Omental fat pad (tissue), 4 donors: Measurements from ENCODE around the gene ADGRB3. TPM values are rescaled to one million over a fixed set of nuclear protein-coding genes. Genes with fewer than 3 reads are reported as not detected.

ENCODE experiments used
- ATAC-seq: fragments of 150-250 bp; one replicate; pipeline ENCODE4 v1.9.1; 2016; ENCODE audit warnings: mild to moderate bottlenecking, moderate library complexity; ENCODE audit not compliant: low FRiP score
- DNase-seq: peaks from one replicate; pipeline ENCODE4 v3.0.0-alpha.2; 2019; ENCODE audit warnings: low spot score
- total RNA-seq, 4 donors: library from RNA; depleted of rRNA; stranded (reverse); fragments of >200 nt; gene quantifications; one replicate each; pipeline ENCODE4 v1.1.0, GENCODE V29; 2016
- TF ChIP-seq, protein P1 (sequence below), 3 donors: fragments of 450-650 bp; IDR thresholded peaks; one replicate each; pipeline ENCODE4 v1.5.1; 2016 to 2017; ENCODE audit warnings: antibody characterized with exemption in 3 of 3, mild to moderate bottlenecking in 3 of 3, moderate library complexity in 2 of 3

Gene ADGRB3
- total RNA-seq, 4 donors from 2014 or later: 0.84 to 4.4 (median 1.9) TPM

DNA sequence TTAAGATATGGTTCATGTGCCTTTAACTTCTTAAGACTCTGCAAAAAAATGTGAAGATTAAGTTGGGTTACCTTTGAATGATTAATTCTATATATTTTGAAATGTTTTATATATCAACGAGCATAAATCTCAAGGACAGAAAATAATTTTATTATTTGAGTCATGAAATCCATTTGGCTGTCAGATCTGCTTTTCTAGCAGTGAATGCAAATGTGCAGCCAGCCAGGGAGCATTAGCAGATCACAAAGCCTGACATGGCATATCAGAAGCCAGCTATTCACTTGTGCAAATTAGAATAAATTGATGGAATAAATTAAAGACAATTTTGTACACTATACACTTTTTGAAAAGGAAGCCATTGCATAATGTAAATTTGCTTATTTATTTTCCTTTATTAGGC is 424.3 kb downstream of the ADGRB3 start:
- DNase-seq: no peak
- TF ChIP-seq, protein P1, sequence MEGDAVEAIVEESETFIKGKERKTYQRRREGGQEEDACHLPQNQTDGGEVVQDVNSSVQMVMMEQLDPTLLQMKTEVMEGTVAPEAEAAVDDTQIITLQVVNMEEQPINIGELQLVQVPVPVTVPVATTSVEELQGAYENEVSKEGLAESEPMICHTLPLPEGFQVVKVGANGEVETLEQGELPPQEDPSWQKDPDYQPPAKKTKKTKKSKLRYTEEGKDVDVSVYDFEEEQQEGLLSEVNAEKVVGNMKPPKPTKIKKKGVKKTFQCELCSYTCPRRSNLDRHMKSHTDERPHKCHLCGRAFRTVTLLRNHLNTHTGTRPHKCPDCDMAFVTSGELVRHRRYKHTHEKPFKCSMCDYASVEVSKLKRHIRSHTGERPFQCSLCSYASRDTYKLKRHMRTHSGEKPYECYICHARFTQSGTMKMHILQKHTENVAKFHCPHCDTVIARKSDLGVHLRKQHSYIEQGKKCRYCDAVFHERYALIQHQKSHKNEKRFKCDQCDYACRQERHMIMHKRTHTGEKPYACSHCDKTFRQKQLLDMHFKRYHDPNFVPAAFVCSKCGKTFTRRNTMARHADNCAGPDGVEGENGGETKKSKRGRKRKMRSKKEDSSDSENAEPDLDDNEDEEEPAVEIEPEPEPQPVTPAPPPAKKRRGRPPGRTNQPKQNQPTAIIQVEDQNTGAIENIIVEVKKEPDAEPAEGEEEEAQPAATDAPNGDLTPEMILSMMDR (IDR thresholded peaks at IDR 0.05): no peak
- no peak for ATAC-seq

DNA sequence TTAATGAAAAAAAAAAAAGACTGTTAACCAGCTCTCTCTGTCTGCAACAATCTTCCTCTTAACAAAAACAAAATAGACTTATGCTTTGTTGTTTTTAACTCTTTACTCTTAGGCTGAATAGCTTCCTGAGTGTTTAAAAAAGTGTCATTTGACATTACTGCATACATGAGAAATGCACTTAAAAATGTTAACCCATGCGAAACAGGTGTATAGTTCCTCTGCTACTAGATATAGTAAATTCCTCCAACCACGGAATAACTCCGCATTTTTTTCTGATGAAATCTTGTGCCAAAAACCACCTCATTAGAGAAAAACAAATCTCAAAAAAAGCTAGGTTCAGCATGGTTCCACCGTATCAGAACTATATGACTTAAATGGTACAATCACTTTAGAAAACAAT is 426.0 kb downstream of the ADGRB3 start:
- TF ChIP-seq, protein P1 (IDR thresholded peaks at IDR 0.05): no peak
- DNase-seq: no peak
- no peak for ATAC-seq

GRCh38 chr6:69063401-69063800 is 428.3 kb downstream of the ADGRB3 start:
- TF ChIP-seq, protein P1 (IDR thresholded peaks at IDR 0.05): no peak
- ATAC-seq (no peak), DNase-seq (no peak)

DNA sequence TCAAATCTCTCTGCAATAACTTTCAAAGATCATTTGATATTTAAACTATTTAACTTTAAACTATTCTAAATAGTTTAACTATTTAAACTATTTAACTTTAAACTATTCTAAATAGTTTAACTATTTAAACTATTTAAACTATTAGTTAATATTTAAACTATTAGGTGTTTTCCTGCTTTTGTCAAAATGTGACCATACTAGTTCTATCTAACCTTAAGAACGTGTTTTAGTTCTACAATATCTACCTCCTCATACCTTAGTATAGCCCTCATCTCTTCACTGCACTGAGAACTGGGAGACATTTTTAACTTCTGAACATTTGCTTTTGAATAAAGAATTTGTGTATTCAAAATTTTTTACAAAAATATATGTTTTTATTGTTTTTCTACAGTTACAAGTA is 429.1 kb downstream of the ADGRB3 start:
- no peak for ATAC-seq
- TF ChIP-seq, protein P1 (IDR thresholded peaks at IDR 0.05): no peak
- DNase-seq: no peak

GRCh38 chr6:69069881-69070280 is 434.8 kb downstream of the ADGRB3 start:
- TF ChIP-seq, protein P1 (IDR thresholded peaks at IDR 0.05): no peak
- DNase-seq: no peak
- ATAC-seq: no peak

DNA sequence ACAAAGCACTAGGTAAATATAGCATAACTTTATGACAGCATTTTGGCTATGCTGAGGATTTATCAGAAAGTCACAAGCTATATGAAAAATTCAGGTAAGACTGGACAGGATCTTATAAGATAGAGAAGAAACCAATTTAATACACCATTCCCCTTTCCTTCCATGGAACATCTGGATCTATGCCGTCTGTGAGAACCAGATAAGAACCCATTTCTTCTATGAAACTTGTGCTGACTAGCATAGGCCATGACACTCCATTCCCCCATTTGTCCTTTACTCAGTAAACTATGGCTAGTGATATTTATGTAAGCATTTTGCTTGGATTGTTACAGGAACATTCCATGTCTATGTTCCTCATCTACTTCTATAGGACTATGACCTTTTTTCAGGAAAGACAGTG is 437.7 kb downstream of the ADGRB3 start:
- DNase-seq: no peak
- TF ChIP-seq, protein P1 (IDR thresholded peaks at IDR 0.05): no peak
- ATAC-seq: no peak

DNA sequence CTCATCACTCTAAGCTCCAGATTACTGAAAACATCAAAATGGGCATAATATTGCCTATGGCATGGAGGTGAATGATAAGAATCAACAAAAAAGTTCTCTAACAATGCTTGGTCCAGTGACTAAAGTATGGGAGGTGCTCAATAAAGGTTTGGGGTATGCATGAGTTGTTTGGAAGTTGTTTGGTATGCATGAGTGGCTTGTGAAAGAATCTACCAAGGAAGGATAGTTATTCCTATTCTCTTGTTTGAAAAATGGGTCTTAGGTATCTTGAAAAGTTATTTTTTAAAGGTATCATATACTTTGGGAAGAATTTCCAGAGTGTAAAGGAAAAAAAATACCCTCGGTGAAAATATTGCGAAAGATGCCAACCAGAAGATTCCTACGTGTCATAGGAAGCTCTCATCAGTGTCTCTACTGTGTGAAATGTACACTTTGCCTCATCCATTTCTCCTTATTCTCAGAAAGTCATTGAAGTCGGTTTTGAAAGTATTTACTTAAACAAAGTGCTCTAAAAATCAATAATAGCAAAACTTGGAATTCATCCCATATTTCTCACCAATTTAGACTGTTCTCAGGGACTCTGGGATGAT is 449.8 kb downstream of the ADGRB3 start:
- ATAC-seq (no peak), DNase-seq (no peak)
- TF ChIP-seq, protein P1 (IDR thresholded peaks at IDR 0.05): no peak
